SU-DHL-6 (cell line): ENCODE data around the gene SLC7A10.

ENCODE experiments used
- H2AFZ ChIP-seq: fragments of 200-600 bp; sonication (generic); 2 replicates; pipeline ENCODE4 v1.6.1; 2014; ENCODE audit warnings: low read depth, mild to moderate bottlenecking, moderate library complexity, mixed read lengths, antibody characterized with exemption, low read length; ENCODE audit not compliant: severe bottlenecking
- H3F3A ChIP-seq: fragments of 200-600 bp; shearing (Covaris generic); 2 replicates; pipeline ENCODE4 v1.6.0; 2016; ENCODE audit warnings: antibody characterized with exemption, mild to moderate bottlenecking; ENCODE audit not compliant: insufficient read depth
- H3K27ac ChIP-seq: fragments of 200-600 bp; sonication (generic); 2 replicates; pipeline ENCODE4 v1.5.1; 2016; ENCODE audit warnings: low read depth, mild to moderate bottlenecking, low read length, moderate library complexity, mixed read lengths
- H3K27me3 ChIP-seq: fragments of 200-600 bp; sonication (generic), shearing (Covaris generic); 2 replicates; pipeline ENCODE4 v1.6.0; 2014; ENCODE audit warnings: mild to moderate bottlenecking, low read length
- H3K36me3 ChIP-seq: fragments of 200-600 bp; sonication (generic); 2 replicates; pipeline ENCODE4 v1.6.1; 2014; ENCODE audit warnings: mild to moderate bottlenecking, low read length, mixed read lengths
- H3K4me2 ChIP-seq: fragments of 300-600, 200-600 bp; shearing (Covaris generic), sonication (generic); 2 replicates; pipeline ENCODE4 v1.6.0; 2014; ENCODE audit warnings: low read length, low read depth, mild to moderate bottlenecking; ENCODE audit not compliant: poor library complexity, severe bottlenecking
- H3K4me3 ChIP-seq: fragments of 200-600 bp; sonication (generic); 2 replicates; pipeline ENCODE4 v1.5.1; 2014; ENCODE audit warnings: antibody characterized with exemption, low read length, mild to moderate bottlenecking, mixed read lengths; ENCODE audit not compliant: insufficient read depth, poor library complexity, severe bottlenecking
- H3K79me2 ChIP-seq: fragments of 200-600 bp; sonication (generic); 2 replicates; pipeline ENCODE4 v1.6.1; 2014; ENCODE audit warnings: mild to moderate bottlenecking, low read length, moderate library complexity; ENCODE audit not compliant: insufficient read depth
- H3K9ac ChIP-seq: fragments of 200-600 bp; sonication (generic); 2 replicates; pipeline ENCODE4 v1.7.0; 2014; ENCODE audit warnings: mild to moderate bottlenecking, low read length
- H3K9me2 ChIP-seq: fragments of 200-600 bp; sonication (generic); replicated peaks from 2 replicates; pipeline ENCODE4 v1.6.1; 2014; ENCODE audit warnings: low read length; ENCODE audit not compliant: insufficient read depth
- H3K9me3 ChIP-seq: fragments of 200-600 bp; sonication (generic); 2 replicates; pipeline ENCODE4 v1.6.1; 2014; ENCODE audit warnings: low read length, mixed read lengths; ENCODE audit not compliant: insufficient read depth
- H4K20me1 ChIP-seq: fragments of 200-600 bp; sonication (generic); 2 replicates; pipeline ENCODE4 v1.6.1; 2014; ENCODE audit warnings: low read depth, mild to moderate bottlenecking, antibody characterized with exemption, low read length, moderate library complexity, mixed read lengths
- EZH2phosphoT487 ChIP-seq: fragments of 200-600 bp; sonication (generic), shearing (Covaris generic); conservative IDR thresholded peaks from 2 replicates; pipeline ENCODE4 v1.6.1; 2018; ENCODE audit warnings: mild to moderate bottlenecking, antibody characterized with exemption, low read length, moderate library complexity, mixed read lengths
- TF ChIP-seq, protein P1 (sequence below): fragments of 200-600 bp; sonication (generic); IDR thresholded peaks from one replicate; pipeline ENCODE4 v1.5.1; 2017; ENCODE audit warnings: antibody characterized with exemption, mild to moderate bottlenecking, low read length, moderate library complexity; ENCODE audit not compliant: insufficient read depth, poor library complexity, severe bottlenecking

The SLC7A10 gene

DNA sequence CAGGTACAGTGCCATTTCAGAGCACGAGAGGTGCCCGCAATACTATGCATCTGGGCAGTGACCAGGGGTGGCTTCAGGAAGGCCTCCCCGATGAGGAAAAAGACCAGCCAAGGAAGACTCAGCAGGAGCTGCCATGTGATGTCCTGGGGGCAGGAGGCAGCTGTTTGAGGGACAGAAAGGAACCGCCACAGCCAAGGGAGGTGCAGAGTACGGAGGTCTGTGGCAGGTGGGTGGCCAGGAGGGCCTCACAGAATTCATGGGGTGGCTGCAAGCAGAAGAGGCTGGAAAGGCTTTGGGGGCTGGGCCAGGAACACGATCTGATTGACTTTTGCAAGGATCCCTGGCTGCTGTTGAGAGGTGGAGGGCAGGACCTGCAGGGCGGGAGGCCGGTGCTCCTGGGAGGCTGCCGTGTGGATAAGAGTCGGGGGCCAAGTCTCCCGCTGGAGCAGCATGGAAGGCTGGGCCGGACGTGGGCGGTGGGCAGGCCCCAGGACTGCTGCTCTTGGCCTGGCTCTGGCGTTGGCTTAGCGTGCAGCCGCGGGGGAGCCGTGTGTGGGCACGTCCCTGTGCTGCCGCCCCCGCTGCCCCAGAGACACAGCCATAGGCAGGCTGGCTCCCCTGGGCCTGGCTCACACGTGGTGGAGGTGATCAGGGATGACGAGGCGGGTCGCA is 47.6 kb upstream of the SLC7A10 start:
- no peaks in the 10 kb centered on the region for H3K79me2 ChIP-seq
- H3K4me2 ChIP-seq: no peak overlapping the region
- H3K9me2 ChIP-seq: no peaks in the 10 kb centered on the region
- H3K27ac ChIP-seq: no peak overlapping the region
- H3K9ac ChIP-seq: no peak overlapping the region
- H3K4me3 ChIP-seq: no peak overlapping the region
- TF ChIP-seq, protein P1, sequence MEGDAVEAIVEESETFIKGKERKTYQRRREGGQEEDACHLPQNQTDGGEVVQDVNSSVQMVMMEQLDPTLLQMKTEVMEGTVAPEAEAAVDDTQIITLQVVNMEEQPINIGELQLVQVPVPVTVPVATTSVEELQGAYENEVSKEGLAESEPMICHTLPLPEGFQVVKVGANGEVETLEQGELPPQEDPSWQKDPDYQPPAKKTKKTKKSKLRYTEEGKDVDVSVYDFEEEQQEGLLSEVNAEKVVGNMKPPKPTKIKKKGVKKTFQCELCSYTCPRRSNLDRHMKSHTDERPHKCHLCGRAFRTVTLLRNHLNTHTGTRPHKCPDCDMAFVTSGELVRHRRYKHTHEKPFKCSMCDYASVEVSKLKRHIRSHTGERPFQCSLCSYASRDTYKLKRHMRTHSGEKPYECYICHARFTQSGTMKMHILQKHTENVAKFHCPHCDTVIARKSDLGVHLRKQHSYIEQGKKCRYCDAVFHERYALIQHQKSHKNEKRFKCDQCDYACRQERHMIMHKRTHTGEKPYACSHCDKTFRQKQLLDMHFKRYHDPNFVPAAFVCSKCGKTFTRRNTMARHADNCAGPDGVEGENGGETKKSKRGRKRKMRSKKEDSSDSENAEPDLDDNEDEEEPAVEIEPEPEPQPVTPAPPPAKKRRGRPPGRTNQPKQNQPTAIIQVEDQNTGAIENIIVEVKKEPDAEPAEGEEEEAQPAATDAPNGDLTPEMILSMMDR: no peak
- no peak for TF ChIP-seq EZH2phosphoT487
- no peak overlapping the region for H2AFZ ChIP-seq
- H3K9me3 ChIP-seq: no peaks in the 10 kb centered on the region
- no peaks in the 10 kb centered on the region for H4K20me1 ChIP-seq
- H3K27me3 ChIP-seq: no peaks in the 10 kb centered on the region
- H3F3A ChIP-seq: no peaks in the 10 kb centered on the region
- H3K36me3 ChIP-seq: no peaks in the 10 kb centered on the region

DNA sequence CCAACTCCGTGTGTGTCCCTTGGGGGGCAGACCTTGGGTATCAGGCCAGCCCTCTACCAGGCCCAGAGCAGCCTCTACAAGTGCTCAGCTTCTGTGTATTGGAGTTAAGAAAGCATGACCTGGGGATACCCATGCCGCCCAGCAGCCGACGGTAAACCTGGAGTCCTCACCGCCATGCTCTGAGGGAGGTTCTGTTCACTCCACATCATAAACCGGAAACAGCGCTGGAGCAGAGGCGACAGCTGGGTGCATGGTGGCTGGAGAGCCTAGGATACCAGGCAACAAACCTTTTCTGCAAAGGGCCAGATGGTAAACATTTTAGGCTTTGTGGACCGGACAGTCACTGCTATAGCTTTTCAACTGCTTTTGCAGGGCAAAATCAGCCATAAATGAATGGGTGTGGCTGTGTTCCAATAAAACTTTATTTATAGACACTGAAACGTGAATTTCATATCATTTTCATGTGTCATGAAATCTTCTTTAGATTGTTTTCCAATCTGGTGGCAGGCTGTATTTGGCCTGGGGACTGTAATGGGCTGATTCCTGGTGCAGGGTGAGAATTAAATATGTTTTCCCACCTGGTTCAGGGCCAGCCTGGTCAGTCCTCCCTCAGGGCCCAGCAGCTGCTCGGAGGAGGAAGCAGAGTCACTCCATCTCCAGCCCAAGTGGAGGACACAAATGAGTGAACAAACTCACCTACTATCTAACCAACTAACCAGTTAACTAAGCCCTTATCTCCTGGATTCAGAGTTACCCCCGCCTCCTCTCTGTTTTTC is 45.8 kb upstream of the SLC7A10 start:
- H3K4me3 ChIP-seq: no peak overlapping the region
- no peak overlapping the region for H3K27ac ChIP-seq
- no peaks in the 10 kb centered on the region for H4K20me1 ChIP-seq
- H3K27me3 ChIP-seq: no peaks in the 10 kb centered on the region
- H3F3A ChIP-seq: no peaks in the 10 kb centered on the region
- no peaks in the 10 kb centered on the region for H3K36me3 ChIP-seq
- no peak overlapping the region for H3K4me2 ChIP-seq
- H3K9ac ChIP-seq: no peak overlapping the region
- no peaks in the 10 kb centered on the region for H3K9me3 ChIP-seq
- TF ChIP-seq, protein P1: no peak
- TF ChIP-seq EZH2phosphoT487: no peak
- H2AFZ ChIP-seq: no peak overlapping the region
- no peaks in the 10 kb centered on the region for H3K79me2 ChIP-seq
- no peaks in the 10 kb centered on the region for H3K9me2 ChIP-seq

DNA sequence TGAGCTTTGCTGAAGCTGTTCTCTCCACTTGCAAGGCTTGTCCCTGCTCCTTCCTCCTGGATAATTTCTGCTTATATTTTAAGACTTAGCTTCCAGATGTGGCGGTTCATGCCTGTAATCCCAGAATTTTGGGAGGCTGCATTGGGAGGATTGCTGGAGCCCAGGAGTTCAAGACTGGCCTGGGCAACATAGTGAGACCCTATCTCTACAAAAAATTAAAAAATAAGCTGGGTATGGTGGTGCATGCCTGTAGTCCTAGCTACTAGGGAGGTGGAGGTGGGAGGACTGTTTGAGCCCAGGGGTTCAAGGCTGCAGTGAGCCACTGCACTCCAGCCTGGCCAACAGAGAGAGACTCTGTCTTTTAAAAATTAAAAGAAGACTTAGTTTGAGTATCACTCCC is 45.1 kb upstream of the SLC7A10 start:
- Histone ChIP-seq H3F3A (no peaks in the 10 kb centered on the region), H3K27me3 (no peaks in the 10 kb centered on the region), H3K9me2 (no peaks in the 10 kb centered on the region), H2AFZ (no peak overlapping the region), H3K4me2 (no peak overlapping the region), H3K36me3 (no peaks in the 10 kb centered on the region), H3K27ac (no peak overlapping the region), H3K9ac (no peak overlapping the region), H3K9me3 (no peaks in the 10 kb centered on the region), H4K20me1 (no peaks in the 10 kb centered on the region), H3K79me2 (no peaks in the 10 kb centered on the region), H3K4me3 (no peak overlapping the region)
- TF ChIP-seq, protein P1: no peak
- TF ChIP-seq EZH2phosphoT487: no peak
